IPS-18a (cell line): Measurements from ENCODE around the gene RNF38.
A peak's percentile ranks its signal among the peaks of the same experiment; 100 is the strongest.
"Not testable (repeated sequence)": the region's sequence is repeated elsewhere in the genome, so short reads cannot be mapped to it uniquely, and the experiment has no call there.

Experiments used
- H3K27ac ChIP-seq: one replicate; pipeline ENCODE4 v1.5.1; 2013; ENCODE audit warnings: low read length
- H3K27me3 ChIP-seq: one replicate; pipeline ENCODE4 v1.6.1; 2013; ENCODE audit warnings: mild to moderate bottlenecking, low read length; ENCODE audit not compliant: control insufficient read depth, insufficient read depth
- H3K36me3 ChIP-seq: one replicate; pipeline ENCODE4 v1.6.1; 2013; ENCODE audit warnings: low read depth, low read length; ENCODE audit not compliant: control insufficient read depth
- H3K4me1 ChIP-seq: one replicate; pipeline ENCODE4 v1.6.1; 2013; ENCODE audit warnings: low read depth, low read length; ENCODE audit not compliant: control insufficient read depth
- H3K4me3 ChIP-seq: one replicate; pipeline ENCODE4 v1.5.1; 2013; ENCODE audit warnings: low read length
- H3K9ac ChIP-seq: one replicate; pipeline ENCODE4 v1.6.1; 2013; ENCODE audit warnings: mild to moderate bottlenecking, low read length, moderate library complexity
- H3K9me3 ChIP-seq: one replicate; pipeline ENCODE4 v1.6.1; 2013; ENCODE audit warnings: low read depth, low read length; ENCODE audit not compliant: control insufficient read depth

RNF38 gene

GRCh38 chr9:36433386-36433785 lies 33.3 kb upstream of the RNF38 start:
- peaks cover 2% of the 10 kb centered on the region for H3K36me3 ChIP-seq
- H3K27me3 ChIP-seq, result no peaks in the 10 kb centered on the region
- no peak overlapping the region for H3K27ac ChIP-seq
- H3K4me1 ChIP-seq, result peaks cover 5% of the 10 kb centered on the region
- no peaks in the 10 kb centered on the region for H3K9me3 ChIP-seq
- no peak overlapping the region for H3K4me3 ChIP-seq
- H3K9ac ChIP-seq, result no peak overlapping the region

- H3K27ac ChIP-seq, result no peak overlapping the region
- no peak overlapping the region for H3K4me3 ChIP-seq
- H3K9ac ChIP-seq, result no peak overlapping the region
- H3K36me3 ChIP-seq, result peaks cover 2% of the 10 kb centered on the region
- H3K4me1 ChIP-seq, result peaks cover 5% of the 10 kb centered on the region
- no peaks in the 10 kb centered on the region for H3K9me3 ChIP-seq
- no peaks in the 10 kb centered on the region for H3K27me3 ChIP-seq
Measured at GRCh38 chr9:36431078-36431477, 31.0 kb upstream of the RNF38 start.

- Histone ChIP-seq H3K9ac (no peak overlapping the region), H3K27ac (no peak overlapping the region), H3K4me1 (peaks cover 5% of the 10 kb centered on the region), H3K36me3 (peaks cover 8% of the 10 kb centered on the region), H3K4me3 (no peak overlapping the region), H3K27me3 (no peaks in the 10 kb centered on the region), H3K9me3 (no peaks in the 10 kb centered on the region)
Measured at GRCh38 chr9:36426945-36427344, 26.9 kb upstream of the RNF38 start.

- Histone ChIP-seq H3K4me3 (no peak overlapping the region), H3K36me3 (peaks cover 8% of the 10 kb centered on the region), H3K9me3 (no peaks in the 10 kb centered on the region), H3K4me1 (peaks cover 5% of the 10 kb centered on the region), H3K27me3 (no peaks in the 10 kb centered on the region), H3K27ac (no peak overlapping the region), H3K9ac (no peak overlapping the region)
Measured at GRCh38 chr9:36426348-36426747, 26.3 kb upstream of the RNF38 start.

- Histone ChIP-seq H3K27me3 (no peaks in the 10 kb centered on the region), H3K9me3 (no peaks in the 10 kb centered on the region), H3K4me3 (no peak overlapping the region), H3K9ac (no peak overlapping the region), H3K27ac (no peak overlapping the region), H3K36me3 (peaks cover 8% of the 10 kb centered on the region), H3K4me1 (no peaks in the 10 kb centered on the region)
Measured at GRCh38 chr9:36424289-36425055, 24.4 kb upstream of the RNF38 start.

GRCh38 chr9:36423206-36423605 lies 23.1 kb upstream of the RNF38 start:
- Histone ChIP-seq H3K27ac (no peak overlapping the region), H3K9me3 (no peaks in the 10 kb centered on the region), H3K4me3 (no peak overlapping the region), H3K27me3 (no peaks in the 10 kb centered on the region), H3K9ac (no peak overlapping the region), H3K4me1 (no peaks in the 10 kb centered on the region), H3K36me3 (peaks cover 5% of the 10 kb centered on the region)

- no peak overlapping the region for H3K4me3 ChIP-seq
- no peaks in the 10 kb centered on the region for H3K27me3 ChIP-seq
- H3K9ac ChIP-seq, result no peak overlapping the region
- H3K9me3 ChIP-seq, result no peaks in the 10 kb centered on the region
- H3K27ac ChIP-seq, result no peak overlapping the region
- H3K36me3 ChIP-seq, result no peaks in the 10 kb centered on the region
- H3K4me1 ChIP-seq, result peaks cover 17% of the 10 kb centered on the region
Measured at GRCh38 chr9:36416890-36417289, 16.8 kb upstream of the RNF38 start.

- H3K4me3 ChIP-seq, result peak overlapping the region; percentile 20
- no peaks in the 10 kb centered on the region for H3K9me3 ChIP-seq
- no peak overlapping the region for H3K27ac ChIP-seq
- H3K9ac ChIP-seq, result peak overlapping the region; percentile 16
- no peaks in the 10 kb centered on the region for H3K27me3 ChIP-seq
- no peaks in the 10 kb centered on the region for H3K36me3 ChIP-seq
- H3K4me1 ChIP-seq, result peaks cover 17% of the 10 kb centered on the region
Measured at GRCh38 chr9:36415822-36416525, 15.9 kb upstream of the RNF38 start.

- H3K36me3 ChIP-seq, H3K9ac ChIP-seq, H3K4me3 ChIP-seq, H3K27me3 ChIP-seq, H3K9me3 ChIP-seq, H3K27ac ChIP-seq: not testable (repeated sequence)
- peaks cover 16% of the 10 kb centered on the region for H3K4me1 ChIP-seq
Measured at GRCh38 chr9:36411410-36411809, 11.3 kb upstream of the RNF38 start.

GRCh38 chr9:36409076-36409475 lies 9.0 kb upstream of the RNF38 start:
- not testable (repeated sequence) for H3K4me3 ChIP-seq, H3K9me3 ChIP-seq, H3K27ac ChIP-seq, H3K36me3 ChIP-seq, H3K27me3 ChIP-seq, H3K4me1 ChIP-seq, H3K9ac ChIP-seq

- H3K9ac ChIP-seq, result no peak overlapping the region
- no peaks in the 10 kb centered on the region for H3K9me3 ChIP-seq
- no peaks in the 10 kb centered on the region for H3K27me3 ChIP-seq
- no peak overlapping the region for H3K4me3 ChIP-seq
- no peak overlapping the region for H3K27ac ChIP-seq
- no peaks in the 10 kb centered on the region for H3K36me3 ChIP-seq
- peaks cover 3% of the 10 kb centered on the region for H3K4me1 ChIP-seq
Measured at GRCh38 chr9:36407122-36407723, 7.2 kb upstream of the RNF38 start.
